Measurements from ENCODE around the gene AZU1.
"Not testable (repeated sequence)": the region's sequence is repeated elsewhere in the genome, so short reads cannot be mapped to it uniquely, and the experiment has no call there.

AZU1 gene

GRCh38 chr19:875265-875879 lies 47.7 kb downstream of the AZU1 start:
- DNase-seq: no peak

- DNase-seq: no peak
Measured at GRCh38 chr19:876089-876488, 48.5 kb downstream of the AZU1 start.

- no peak for DNase-seq
Measured at GRCh38 chr19:876780-877314, 49.2 kb downstream of the AZU1 start.

GRCh38 chr19:877992-878660 lies 50.5 kb downstream of the AZU1 start:
- not testable (repeated sequence) for DNase-seq

GRCh38 chr19:878751-879561 lies 51.3 kb downstream of the AZU1 start:
- DNase-seq: not testable (repeated sequence)

- no peak for DNase-seq
Measured at GRCh38 chr19:879711-880438, 52.2 kb downstream of the AZU1 start.
